CD14-positive monocyte (primary cell): ENCODE data around the gene UNCX. TPM values are rescaled to one million over a fixed set of nuclear protein-coding genes. Genes with fewer than 3 reads are reported as not detected.

Experiments
- DNase-seq, 3 donors: peaks; one replicate each; pipeline ENCODE4 v3.0.0-alpha.2; 2011 to 2022
- H2AFZ ChIP-seq: 2 replicates; pipeline ENCODE4 v1.6.0; 2012; ENCODE audit warnings: mild to moderate bottlenecking, low read depth, low read length, inconsistent platforms; ENCODE audit not compliant: insufficient read depth, poor library complexity, severe bottlenecking
- H3K27ac ChIP-seq, 2 donors: 1 replicate in 1 of 2; 2 replicates in 1 of 2; pipeline ENCODE4 v1.5.1; 2012 to 2013; ENCODE audit warnings: low read length in 2 of 2, control low read depth in 1 of 2, inconsistent platforms in 1 of 2, low read depth in 1 of 2, mild to moderate bottlenecking in 1 of 2
- H3K27me3 ChIP-seq, 2 donors: one replicate each; pipeline versions ENCODE4 v1.6.0 to v1.6.1; 2011 to 2013; ENCODE audit warnings: low read length in 2 of 2; ENCODE audit not compliant: control insufficient read depth in 2 of 2, insufficient read depth in 2 of 2
- H3K36me3 ChIP-seq, 2 donors: replicated peaks in 1 of 2; 1 replicate in 1 of 2; 2 replicates in 1 of 2; pipeline versions ENCODE4 v1.5.1 to v1.6.1; 2012 to 2013; ENCODE audit warnings: low read length in 2 of 2, control low read depth in 1 of 2, inconsistent platforms in 1 of 2, mild to moderate bottlenecking in 1 of 2; ENCODE audit not compliant: insufficient read depth in 2 of 2, control insufficient read depth in 1 of 2
- H3K4me1 ChIP-seq, 2 donors: 1 replicate in 1 of 2; 2 replicates in 1 of 2; pipeline versions ENCODE4 v1.5.1 to v1.6.1; 2012 to 2013; ENCODE audit warnings: low read length in 2 of 2, control low read depth in 1 of 2, inconsistent platforms in 1 of 2, mild to moderate bottlenecking in 1 of 2, moderate library complexity in 1 of 2; ENCODE audit not compliant: insufficient read depth in 2 of 2, control insufficient read depth in 1 of 2
- H3K4me2 ChIP-seq: replicated peaks from 2 replicates; pipeline ENCODE3; 2012; ENCODE audit warnings: low read length, moderate library complexity, mild to moderate bottlenecking; ENCODE audit not compliant: poor library complexity, severe bottlenecking; ENCODE audit errors: extremely low read depth
- H3K4me3 ChIP-seq, 3 experiments: fragments of 200-600 bp in 1 of 3; sonication (generic) in 1 of 3; replicated peaks in 1 of 3; 1 replicate in 2 of 3; 2 replicates in 1 of 3; pipeline ENCODE4 v1.5.1; 2011 to 2013; ENCODE audit warnings: low read length in 3 of 3, mild to moderate bottlenecking in 3 of 3, control low read depth in 2 of 3, low read depth in 2 of 3, inconsistent platforms in 1 of 3, moderate library complexity in 1 of 3
- H3K79me2 ChIP-seq: 2 replicates; pipeline ENCODE4 v1.6.0; 2012; ENCODE audit warnings: mild to moderate bottlenecking, control low read depth, inconsistent platforms, low read length, moderate library complexity; ENCODE audit not compliant: insufficient read depth
- H3K9ac ChIP-seq: 2 replicates; pipeline ENCODE4 v1.6.0; 2017; ENCODE audit warnings: low read length, mild to moderate bottlenecking; ENCODE audit not compliant: insufficient read depth, poor library complexity, severe bottlenecking
- H3K9me3 ChIP-seq, 2 donors: replicated peaks in 1 of 2; 1 replicate in 1 of 2; 2 replicates in 1 of 2; pipeline versions ENCODE4 v1.5.1 to v1.6.1; 2012 to 2013; ENCODE audit warnings: low read length in 2 of 2, control low read depth in 1 of 2; ENCODE audit not compliant: control insufficient read depth in 1 of 2, insufficient read depth in 1 of 2
- H4K20me1 ChIP-seq: 2 replicates; pipeline ENCODE4 v1.6.0; 2012; ENCODE audit warnings: mild to moderate bottlenecking, low read length, control low read depth, moderate library complexity; ENCODE audit not compliant: insufficient read depth
- H3K27ac Mint-ChIP-seq, 7 donors: one replicate each; pipeline ENCODE4 v1.8.0; 2020; ENCODE audit warnings: mild to moderate bottlenecking in 7 of 7, mixed read lengths in 7 of 7, moderate library complexity in 6 of 7, inconsistent platforms in 2 of 7
- H3K27me3 Mint-ChIP-seq, 3 donors: one replicate each; pipeline ENCODE4 v1.8.0; 2021 to 2022; ENCODE audit warnings: low read depth in 3 of 3, mild to moderate bottlenecking in 3 of 3, mixed read lengths in 3 of 3, moderate library complexity in 3 of 3, inconsistent platforms in 1 of 3
- H3K36me3 Mint-ChIP-seq, 2 donors: one replicate each; pipeline ENCODE4 v1.8.0; 2020; ENCODE audit warnings: mixed read lengths in 2 of 2, inconsistent platforms in 1 of 2, mild to moderate bottlenecking in 1 of 2
- H3K4me1 Mint-ChIP-seq: one replicate; pipeline ENCODE4 v1.8.0; 2020; ENCODE audit warnings: mild to moderate bottlenecking, mixed read lengths
- H3K4me3 Mint-ChIP-seq, 2 donors: one replicate each; pipeline ENCODE4 v1.8.0; 2020; ENCODE audit warnings: mild to moderate bottlenecking in 2 of 2, mixed read lengths in 2 of 2, moderate library complexity in 1 of 2
- H3K9me3 Mint-ChIP-seq, 7 donors: one replicate each; pipeline ENCODE4 v1.8.0; 2020 to 2022; ENCODE audit warnings: mixed read lengths in 7 of 7, mild to moderate bottlenecking in 6 of 7, moderate library complexity in 6 of 7, inconsistent platforms in 2 of 7
- WGBS: methylation state at CpG from one replicate; pipeline ENCODE4 v1.1.5; 2013; ENCODE audit warnings: missing lambda C conversion rate; ENCODE audit not compliant: insufficient coverage; 5-methylcytosine and 5-hydroxymethylcytosine counted together
- intact Hi-C, 2 donors: fragments of 100-400 bp; cut with micrococcal nuclease; formaldehyde crosslinking; loops; one replicate each; pipeline versions ENCODE4 v1.15.0 to v1.15.1; 2023
- polyA plus RNA-seq, 3 donors: library from polyadenylated mRNA; depleted of rRNA in 1 of 3; unstranded in 2 of 3; stranded (reverse) in 1 of 3; fragments of 300-500 nt in 2 of 3; fragments of >200 nt in 1 of 3; fragmentation: Illumina TruSeq in 2 of 3; gene quantifications; 1 replicate in 2 of 3; 2 replicates in 1 of 3; pipeline ENCODE4 v1.2.3, GENCODE V29; 2012 to 2021
- TF ChIP-seq, protein P1 (sequence below): fragments of 200-600 bp; IDR thresholded peaks from one replicate; pipeline ENCODE4 v1.8.0; 2022; ENCODE audit warnings: antibody characterized with exemption, mild to moderate bottlenecking

UNCX gene
- polyA plus RNA-seq, 3 donors: not detected

DNA sequence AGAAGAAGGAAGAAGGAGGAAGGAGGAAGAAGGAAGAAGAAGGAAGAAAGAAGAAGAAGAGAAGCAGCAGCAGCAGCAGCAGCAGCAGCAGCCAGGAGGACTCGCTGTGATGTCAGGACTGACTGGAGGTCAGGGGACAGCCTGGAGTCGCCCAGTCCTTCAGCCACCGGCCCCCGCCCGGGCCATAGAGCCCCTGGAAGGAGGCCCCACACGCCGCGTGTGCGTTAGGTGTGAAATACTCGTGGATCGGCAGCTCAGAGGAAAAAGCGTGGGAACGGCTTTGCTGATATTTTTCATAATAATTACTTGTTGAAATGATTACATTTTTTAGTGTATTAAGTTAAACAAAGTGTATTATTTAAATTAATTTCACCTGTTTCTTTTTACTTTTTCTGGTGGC lies 48.4 kb downstream of the UNCX start:
- Histone ChIP-seq H3K9ac (no peak overlapping the region), H3K4me3 (no peak overlapping the region), H4K20me1 (no peaks in the 10 kb centered on the region), H3K4me1 (no peaks in the 10 kb centered on the region), H3K27me3 (no peaks in the 10 kb centered on the region), H2AFZ (no peak overlapping the region), H3K36me3 (no peaks in the 10 kb centered on the region), H3K79me2 (no peaks in the 10 kb centered on the region), H3K9me3 (peaks cover 0 to 8% of the 10 kb centered on the region in 2 donors), H3K4me2 (no peak overlapping the region), H3K27ac (no peak overlapping the region)
- peaks cover 3 to 24% (median 10%) of the 10 kb centered on the region in 7 donors for H3K9me3 Mint-ChIP-seq
- intact Hi-C loops: no loop called here
- H3K36me3 Mint-ChIP-seq: no peaks in the 10 kb centered on the region
- H3K27me3 Mint-ChIP-seq: peaks cover 11 to 15% (median 12%) of the 10 kb centered on the region in 3 donors
- no peak for DNase-seq
- H3K4me1 Mint-ChIP-seq: no peaks in the 10 kb centered on the region
- TF ChIP-seq, protein P1, sequence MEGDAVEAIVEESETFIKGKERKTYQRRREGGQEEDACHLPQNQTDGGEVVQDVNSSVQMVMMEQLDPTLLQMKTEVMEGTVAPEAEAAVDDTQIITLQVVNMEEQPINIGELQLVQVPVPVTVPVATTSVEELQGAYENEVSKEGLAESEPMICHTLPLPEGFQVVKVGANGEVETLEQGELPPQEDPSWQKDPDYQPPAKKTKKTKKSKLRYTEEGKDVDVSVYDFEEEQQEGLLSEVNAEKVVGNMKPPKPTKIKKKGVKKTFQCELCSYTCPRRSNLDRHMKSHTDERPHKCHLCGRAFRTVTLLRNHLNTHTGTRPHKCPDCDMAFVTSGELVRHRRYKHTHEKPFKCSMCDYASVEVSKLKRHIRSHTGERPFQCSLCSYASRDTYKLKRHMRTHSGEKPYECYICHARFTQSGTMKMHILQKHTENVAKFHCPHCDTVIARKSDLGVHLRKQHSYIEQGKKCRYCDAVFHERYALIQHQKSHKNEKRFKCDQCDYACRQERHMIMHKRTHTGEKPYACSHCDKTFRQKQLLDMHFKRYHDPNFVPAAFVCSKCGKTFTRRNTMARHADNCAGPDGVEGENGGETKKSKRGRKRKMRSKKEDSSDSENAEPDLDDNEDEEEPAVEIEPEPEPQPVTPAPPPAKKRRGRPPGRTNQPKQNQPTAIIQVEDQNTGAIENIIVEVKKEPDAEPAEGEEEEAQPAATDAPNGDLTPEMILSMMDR: no peak
- WGBS: 100% methylated on average over 1 of the region's 13 CpGs
- no peak overlapping the region for H3K27ac Mint-ChIP-seq
- no peak overlapping the region for H3K4me3 Mint-ChIP-seq

DNA sequence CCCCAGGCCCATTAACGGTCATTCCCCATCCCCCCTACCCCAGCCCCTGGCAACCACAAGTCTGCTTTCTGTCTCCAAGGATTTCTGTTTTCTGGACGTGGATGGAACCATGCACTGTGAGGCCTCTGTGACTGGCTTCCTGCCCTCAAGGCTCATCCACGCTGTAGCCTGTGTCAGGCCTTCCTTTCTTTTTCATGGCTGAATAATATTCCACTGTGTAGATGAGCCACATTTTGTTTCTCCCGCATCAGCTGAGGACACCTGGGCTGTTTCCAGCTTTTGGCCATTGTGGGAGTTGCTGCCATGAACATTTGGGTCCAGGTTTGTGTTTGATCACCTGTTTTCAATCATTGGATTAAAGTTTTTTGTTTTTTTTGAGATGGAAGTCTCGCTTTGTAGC lies 50.0 kb downstream of the UNCX start:
- WGBS: 77% methylated on average over 5 of the region's 5 CpGs
- no peaks in the 10 kb centered on the region for H4K20me1 ChIP-seq

More for the DNA sequence above, 50.0 kb downstream of the UNCX start:
- Histone ChIP-seq H3K36me3 (no peaks in the 10 kb centered on the region), H3K27ac (no peak overlapping the region), H3K9me3 (peaks cover 0 to 4% of the 10 kb centered on the region in 2 donors), H3K9ac (no peak overlapping the region), H3K4me2 (no peak overlapping the region), H3K79me2 (no peaks in the 10 kb centered on the region), H3K4me3 (no peak overlapping the region), H3K4me1 (no peaks in the 10 kb centered on the region), H2AFZ (no peak overlapping the region), H3K27me3 (no peaks in the 10 kb centered on the region)
- no peaks in the 10 kb centered on the region for H3K4me1 Mint-ChIP-seq
- DNase-seq: no peak
- H3K27ac Mint-ChIP-seq: no peak overlapping the region
- peaks cover 2 to 18% (median 5%) of the 10 kb centered on the region in 7 donors for H3K9me3 Mint-ChIP-seq
- H3K27me3 Mint-ChIP-seq: peaks cover 7 to 16% (median 11%) of the 10 kb centered on the region in 3 donors
- H3K36me3 Mint-ChIP-seq: no peaks in the 10 kb centered on the region
- intact Hi-C loops: no loop called here
- TF ChIP-seq, protein P1: no peak
- H3K4me3 Mint-ChIP-seq: no peak overlapping the region
